Epithelial cell of prostate (primary cell): ENCODE measurements around the gene PRKCB.
"Not testable (repeated sequence)": the region's sequence is repeated elsewhere in the genome, so short reads cannot be mapped to it uniquely, and the experiment has no call there.

ENCODE experiments used
- DNase-seq: peaks from one replicate; pipeline ENCODE4 v3.0.0-alpha.2; 2011; ENCODE audit warnings: low read depth, low spot score
- H3K27ac ChIP-seq: fragments of 450-650 bp; 2 replicates; pipeline ENCODE4 v1.5.1; 2017; ENCODE audit warnings: mild to moderate bottlenecking

Gene PRKCB

GRCh38 chr16:24191876-24192402, 356.2 kb downstream of the PRKCB start:
- H3K27ac ChIP-seq: no peak overlapping the region
- DNase-seq: no peak

GRCh38 chr16:24195221-24195620, 359.4 kb downstream of the PRKCB start:
- no peak for DNase-seq

DNA sequence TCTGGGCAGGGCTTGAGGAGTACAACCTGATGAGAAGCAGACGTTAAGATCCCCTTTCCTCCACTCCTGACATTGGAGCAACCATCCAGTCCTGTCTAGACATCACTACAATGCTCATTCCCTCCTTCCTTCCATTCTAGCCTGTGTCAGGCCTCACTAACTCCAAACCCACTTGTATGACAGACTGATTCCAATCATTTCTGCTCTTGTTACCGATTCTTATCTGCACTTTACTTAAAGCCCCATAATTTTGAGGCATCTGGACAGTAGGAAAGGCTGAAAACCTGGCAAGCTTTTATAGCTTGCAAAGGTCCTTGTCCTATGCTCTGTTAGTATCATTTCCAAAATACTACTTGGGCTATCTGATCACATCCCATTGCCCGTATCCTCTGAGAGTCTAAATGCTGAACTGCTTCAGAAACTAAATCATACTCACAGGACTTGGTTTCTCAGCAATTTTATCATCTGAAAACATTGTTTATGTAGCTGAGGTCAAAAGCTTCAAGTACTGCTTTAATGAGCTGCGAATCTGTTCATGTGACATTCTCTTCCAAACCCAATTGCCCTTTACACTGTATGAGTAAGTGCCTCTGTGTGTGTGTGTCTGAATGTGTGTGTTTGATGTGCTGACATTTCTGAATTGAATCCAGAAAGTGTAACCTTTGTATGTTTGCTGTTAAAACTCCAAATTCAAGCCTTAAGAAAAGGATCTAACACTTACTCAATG, 363.2 kb downstream of the PRKCB start:
- no peak overlapping the region for H3K27ac ChIP-seq
- DNase-seq: no peak

More at GRCh38 chr16:24195221-24195620, 359.4 kb downstream of the PRKCB start:
- H3K27ac ChIP-seq: no peak overlapping the region

GRCh38 chr16:24203675-24204074, 367.9 kb downstream of the PRKCB start:
- H3K27ac ChIP-seq: no peak overlapping the region
- no peak for DNase-seq

DNA sequence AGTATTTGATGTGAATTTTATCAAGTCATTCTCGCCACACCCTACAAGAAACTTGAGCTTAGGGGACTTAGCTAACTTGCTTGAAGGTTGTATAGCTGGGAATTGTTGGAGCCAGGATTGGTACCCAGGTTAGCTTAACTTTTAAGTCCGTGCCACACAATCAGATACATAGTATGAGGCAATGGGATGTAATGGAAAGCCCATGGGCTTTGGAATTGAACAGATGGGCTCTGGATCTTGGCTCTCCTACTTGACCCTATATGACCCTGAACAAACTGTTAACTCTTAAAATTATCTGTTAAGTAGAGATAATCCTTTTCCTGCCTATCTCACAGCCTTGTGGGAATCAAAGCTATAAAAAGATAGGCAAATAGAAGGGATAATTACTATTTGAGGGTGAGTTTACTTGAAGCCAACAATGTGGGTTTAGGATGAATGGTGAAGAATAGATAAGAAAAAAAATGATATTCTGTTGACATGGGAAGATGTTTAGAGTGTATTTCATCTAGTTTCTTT, 368.4 kb downstream of the PRKCB start:
- H3K27ac ChIP-seq: no peak overlapping the region
- DNase-seq: no peak

- H3K27ac ChIP-seq: no peak overlapping the region
- DNase-seq: no peak
Measured at GRCh38 chr16:24206926-24207325, 371.1 kb downstream of the PRKCB start.

GRCh38 chr16:24208710-24209109, 372.9 kb downstream of the PRKCB start:
- H3K27ac ChIP-seq: no peak overlapping the region
- no peak for DNase-seq

GRCh38 chr16:24214992-24215391, 379.2 kb downstream of the PRKCB start:
- DNase-seq: no peak
- H3K27ac ChIP-seq: no peak overlapping the region

- DNase-seq: no peak
- H3K27ac ChIP-seq: no peak overlapping the region
Measured at GRCh38 chr16:24216961-24217360, 381.2 kb downstream of the PRKCB start.

DNA sequence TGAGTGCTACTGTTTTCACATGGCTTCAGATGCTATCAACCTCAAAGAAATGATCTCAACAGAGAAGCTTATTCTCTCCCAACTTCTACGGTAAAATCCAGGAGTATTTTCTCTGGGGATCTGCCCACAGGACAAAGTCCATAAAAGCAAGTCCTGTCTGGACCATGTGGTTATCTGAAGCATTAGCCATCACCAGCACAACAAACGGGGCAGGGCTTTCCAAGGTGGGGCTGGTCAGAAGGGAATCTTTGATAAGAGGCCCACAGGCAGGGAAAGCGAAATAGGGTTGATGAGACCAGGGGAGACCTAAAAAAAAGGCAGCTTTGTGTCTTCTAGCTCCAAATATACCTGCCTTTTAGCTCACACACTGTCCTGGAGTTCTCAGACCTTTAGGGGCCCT, 381.7 kb downstream of the PRKCB start:
- no peak for DNase-seq
- no peak overlapping the region for H3K27ac ChIP-seq

- DNase-seq: no peak
- H3K27ac ChIP-seq: no peak overlapping the region
Measured at GRCh38 chr16:24218299-24218698, 382.5 kb downstream of the PRKCB start.

DNA sequence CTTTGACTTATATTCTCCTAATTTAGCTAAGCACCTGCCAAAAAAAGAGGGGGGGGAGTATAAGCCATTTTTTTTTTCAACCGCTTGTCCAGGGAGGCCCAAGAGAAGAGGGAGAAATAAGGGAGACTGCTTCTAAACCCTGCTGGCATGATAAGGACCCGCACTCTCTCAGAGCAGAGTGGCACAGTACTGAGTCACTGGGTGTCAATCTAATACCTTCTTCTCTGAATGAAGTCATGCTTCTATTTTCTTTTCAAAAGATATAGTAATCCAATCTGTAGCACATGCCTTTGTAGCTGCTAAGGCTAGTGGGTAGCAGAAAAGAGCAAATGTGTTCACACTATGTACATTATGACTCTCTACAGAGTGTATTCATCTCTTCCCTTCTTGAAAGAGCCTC, 385.4 kb downstream of the PRKCB start:
- no peak for DNase-seq

GRCh38 chr16:24228514-24228913, 392.7 kb downstream of the PRKCB start:
- no peak for DNase-seq
- no peak overlapping the region for H3K27ac ChIP-seq

More for the DNA sequence above, 385.4 kb downstream of the PRKCB start:
- H3K27ac ChIP-seq: no peak overlapping the region

GRCh38 chr16:24232936-24233335, 397.2 kb downstream of the PRKCB start:
- no peak for DNase-seq
- no peak overlapping the region for H3K27ac ChIP-seq

DNA sequence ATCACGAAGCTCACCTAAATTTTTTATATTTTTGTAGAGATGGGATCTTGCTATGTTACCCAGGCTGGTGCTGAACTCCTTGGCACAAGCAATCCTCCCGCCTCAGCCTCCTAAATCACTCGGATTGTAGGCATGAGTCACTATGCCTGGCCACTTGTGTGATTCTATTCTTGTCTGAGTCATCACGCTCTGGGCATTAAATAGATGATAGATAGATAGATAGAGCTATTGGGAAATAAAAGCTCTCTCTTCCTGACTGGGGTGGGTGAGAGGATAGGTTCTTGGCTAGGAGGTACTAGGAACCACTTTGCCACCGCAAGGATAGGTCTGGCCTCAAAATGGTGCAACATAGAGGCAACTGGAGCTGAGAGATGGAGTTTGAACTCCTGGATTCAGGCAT, 399.0 kb downstream of the PRKCB start:
- DNase-seq: no peak
- H3K27ac ChIP-seq: no peak overlapping the region

GRCh38 chr16:24235806-24236205, 400.0 kb downstream of the PRKCB start:
- no peak overlapping the region for H3K27ac ChIP-seq
- DNase-seq: no peak

DNA sequence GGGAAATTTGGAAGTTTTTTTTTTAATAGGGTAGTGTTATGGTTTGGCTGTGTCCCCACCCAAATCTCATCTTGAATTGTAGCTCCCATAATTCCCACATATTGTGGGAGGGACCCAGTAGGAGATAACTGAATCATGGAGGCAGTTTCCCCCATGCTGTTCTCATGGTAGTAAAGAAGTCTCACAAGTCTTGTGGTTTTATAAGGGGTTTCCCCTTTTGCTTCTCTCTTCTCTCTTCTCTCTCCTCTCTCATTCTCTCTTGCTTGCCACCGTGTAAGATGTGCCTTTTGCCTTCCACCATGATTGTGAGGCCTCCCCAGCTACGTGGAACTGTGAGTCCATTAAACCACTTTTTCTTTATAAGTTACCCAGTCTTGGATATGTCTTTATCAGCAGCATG, 403.1 kb downstream of the PRKCB start:
- DNase-seq, H3K27ac ChIP-seq: not testable (repeated sequence)

GRCh38 chr16:24246911-24247607, 411.3 kb downstream of the PRKCB start:
- DNase-seq: no peak
- no peak overlapping the region for H3K27ac ChIP-seq

GRCh38 chr16:24253192-24253591, 417.4 kb downstream of the PRKCB start:
- H3K27ac ChIP-seq: no peak overlapping the region
- no peak for DNase-seq

- no peak within 1 kb of the TSS for H3K27ac ChIP-seq
- no peak for DNase-seq
Measured at GRCh38 chr16:24255456-24256371, 419.9 kb downstream of the PRKCB start, which contains the start of gene CACNG3. Gene CACNG3, plus strand, starts transcription at chr16:24256335. Its CDS starts 420 bp downstream, at chr16:24256755.
